ENCODE measurements around the gene FCHO2. TPM values are rescaled to one million over a fixed set of nuclear protein-coding genes. Genes with fewer than 3 reads are reported as not detected.

The FCHO2 gene
- total and polyA plus RNA-seq, 2 of the 4 experiments (the other 2 are of a cell fraction): 6.1 to 23.5 TPM

- H2BK20ac ChIP-seq (ENCODE audit: low read depth, low read length): no peak overlapping the region; the same call in 1 of the 2 replicates
- H3K14ac ChIP-seq (replicated peaks; ENCODE audit: low read depth, low read length): no peak overlapping the region
- H2AFZ ChIP-seq (replicated peaks; ENCODE audit: low read length, poor library complexity): no peak overlapping the region
- H4K20me1 ChIP-seq (ENCODE audit: insufficient read depth, low read length): no peaks in the 10 kb centered on the region
- no peaks in the 10 kb centered on the region; the same call in 1 of the 2 replicates for H3K36me3 ChIP-seq (ENCODE audit: control insufficient read depth, insufficient read depth, low read length)
- no CpG with 5 or more reads among the region's 7 CpGs for WGBS, 2 experiments (ENCODE audit: extremely low coverage in 2 of 2, insufficient read length in 1 of 2)
- no peak overlapping the region for H3K4me2 ChIP-seq (ENCODE audit: low read depth, low read length)
- no TSS peak for BruUV-seq (replicated peaks)
- H2BK5ac ChIP-seq (ENCODE audit: low read depth, low read length, poor library complexity, severe bottlenecking): no peak overlapping the region
- H3K4ac ChIP-seq (ENCODE audit: low read depth, low read length): no peak overlapping the region
- intact Hi-C loops (cut with micrococcal nuclease): no loop called here
- H4K91ac ChIP-seq (ENCODE audit: insufficient read depth, low read depth, low read length): no peak overlapping the region
- H2AK9ac ChIP-seq (replicated peaks; ENCODE audit: low read depth, low read length, poor library complexity): no peak overlapping the region
- H4K5ac ChIP-seq (ENCODE audit: low read depth, low read length): no peak overlapping the region
- in situ Hi-C loops (cut with MboI; ENCODE audit: low sequenced_read_pairs): no loop called here
- ChIA-PET CTCF (interaction anchor here (0.7 kb wide), 1 partner anchor 88 kb away, joined by 3 read pairs; no protein-coding TSS in a partner anchor), POLR2A (ENCODE audit: unreplicated experiment) (no interaction called here)
- H3K18ac ChIP-seq (ENCODE audit: low read depth, low read length): no peak overlapping the region
- H3K27ac ChIP-seq (ENCODE audit: insufficient read depth, low read length): no peak overlapping the region
- no peak overlapping the region for H2BK15ac ChIP-seq (ENCODE audit: low read depth, low read length)
- H3K79me1 ChIP-seq (ENCODE audit: low read depth in 1 of 2, low read length in 2 of 2): no peaks in the 10 kb centered on the region
- DNase-seq (peak; percentile 78), ATAC-seq (ENCODE audit: low read depth) (peak; percentile 88)
- no peak overlapping the region for H2BK120ac ChIP-seq (ENCODE audit: low read depth, low read length)
- no peak overlapping the region for H2AK5ac ChIP-seq (ENCODE audit: low read depth, low read length)
- no peaks in the 10 kb centered on the region for H3K27me3 ChIP-seq (ENCODE audit: control insufficient read depth, insufficient read depth, low read length)
- peaks cover 1% of the 10 kb centered on the region; the same call in 1 of the 2 replicates for H3K4me1 ChIP-seq (ENCODE audit: control insufficient read depth, insufficient read depth, low read length)
- no peak overlapping the region for H3K56ac ChIP-seq (ENCODE audit: extremely low read depth, insufficient read depth, low read length)
- no peak overlapping the region for H3K23ac ChIP-seq (ENCODE audit: low read depth, low read length)
- no peak overlapping the region for H3K9ac ChIP-seq (ENCODE audit: low read depth, low read length)
- H3K9me3 ChIP-seq (ENCODE audit: control insufficient read depth, insufficient read depth, low read length): peaks cover 11% of the 10 kb centered on the region
- TF ChIP-seq CTCF (conservative IDR thresholded peaks at IDR 0.05; ENCODE audit: low read depth, low read length) (no peak), FOS (IDR thresholded peaks at IDR 0.05; ENCODE audit: low read depth, low read length) (peak; percentile 42; the same call in 1 of the 2 replicates)
- no peak overlapping the region for H3K4me3 ChIP-seq (ENCODE audit: insufficient read depth, low read depth, low read length)
- dilution Hi-C loops (cut with HindIII; ENCODE audit: low sequenced_read_pairs, unreplicated experiment): no loop called here
- no peak overlapping the region for H4K8ac ChIP-seq (ENCODE audit: low read depth in 2 of 2, low read length in 2 of 2)
- 0 out of 2 replicates have a peak, but pooled peaks cover 7% of the 10 kb centered on the region for H3K9me1 ChIP-seq (ENCODE audit: insufficient read depth, low read length)
These were observed 138.1 kb downstream of the FCHO2 start for GRCh38 chr5:73093943-73094342.

Measured in IMR-90 (cell line).